Neural cell (in vitro differentiated cells): Measurements from ENCODE around the gene UNC5C. TPM values are rescaled to one million over a fixed set of nuclear protein-coding genes. Genes with fewer than 3 reads are reported as not detected.

Source experiments
- H2AFZ ChIP-seq: fragments of 200-600, 300-800 bp; sonication (generic), shearing (Covaris generic); 2 replicates; pipeline ENCODE4 v1.6.0; 2014; ENCODE audit warnings: low read depth, mild to moderate bottlenecking, antibody characterized with exemption, low read length, moderate library complexity
- H3F3A ChIP-seq: fragments of 200-600 bp; shearing (Covaris generic); 2 replicates; pipeline ENCODE4 v1.6.1; 2016; ENCODE audit warnings: mild to moderate bottlenecking, moderate library complexity, mixed read lengths, antibody characterized with exemption, low read length; ENCODE audit not compliant: insufficient read depth, poor library complexity, severe bottlenecking
- H3K27ac ChIP-seq: fragments of 200-600, 300-800 bp; sonication (generic), shearing (Covaris generic); 2 replicates; pipeline ENCODE4 v1.5.1; 2014; ENCODE audit warnings: mild to moderate bottlenecking, low read length, moderate library complexity
- H3K27me3 ChIP-seq: fragments of 300-800, 200-600 bp; sonication (generic), shearing (Covaris generic); 2 replicates; pipeline ENCODE4 v1.6.0; 2014; ENCODE audit warnings: mild to moderate bottlenecking, low read depth, low read length, moderate library complexity; ENCODE audit not compliant: insufficient read depth
- H3K36me3 ChIP-seq: fragments of 300-800, 200-600 bp; sonication (generic), shearing (Covaris generic); 2 replicates; pipeline ENCODE4 v1.5.1; 2014; ENCODE audit warnings: mild to moderate bottlenecking, antibody characterized with exemption, low read length, moderate library complexity; ENCODE audit not compliant: insufficient read depth
- H3K4me2 ChIP-seq: fragments of 300-800, 200-600 bp; sonication (generic), shearing (Covaris generic); 2 replicates; pipeline ENCODE4 v1.6.0; 2014; ENCODE audit warnings: mild to moderate bottlenecking, low read length
- H3K4me3 ChIP-seq: fragments of 300-800, 200-600 bp; sonication (generic), shearing (Covaris generic); 2 replicates; pipeline ENCODE4 v1.5.1; 2014; ENCODE audit warnings: mild to moderate bottlenecking, low read length, moderate library complexity
- H3K79me2 ChIP-seq: fragments of 200-600 bp; shearing (Covaris generic); replicated peaks from 2 replicates; pipeline ENCODE4 v1.6.0; 2014; ENCODE audit warnings: mild to moderate bottlenecking, low read length, moderate library complexity; ENCODE audit not compliant: insufficient read depth
- H3K9ac ChIP-seq: fragments of 300-800, 200-600 bp; sonication (generic), shearing (Covaris generic); 2 replicates; pipeline ENCODE4 v1.6.1; 2016; ENCODE audit warnings: mild to moderate bottlenecking, low read length, mixed read lengths
- H3K9me2 ChIP-seq: fragments of 200-600 bp; shearing (Covaris generic); 2 replicates; pipeline ENCODE4 v1.6.1; 2016; ENCODE audit warnings: mild to moderate bottlenecking, low read length, mixed read lengths; ENCODE audit not compliant: insufficient read depth
- H3K9me3 ChIP-seq: fragments of 200-600, 300-800 bp; sonication (generic), shearing (Covaris generic); 2 replicates; pipeline ENCODE4 v1.6.1; 2016; ENCODE audit warnings: mild to moderate bottlenecking, mixed run types, low read length, moderate library complexity, mixed read lengths
- H4K20me1 ChIP-seq: fragments of 200-600 bp; shearing (Covaris generic); 2 replicates; pipeline ENCODE4 v1.6.1; 2016; ENCODE audit warnings: mild to moderate bottlenecking, mixed run types; ENCODE audit not compliant: insufficient read depth
- EP300 ChIP-seq: fragments of 450-650 bp; conservative IDR thresholded peaks from 2 replicates; pipeline ENCODE4 v1.6.1; 2014; ENCODE audit warnings: antibody characterized with exemption, mild to moderate bottlenecking, moderate library complexity; ENCODE audit not compliant: poor library complexity, severe bottlenecking
- EZH2 ChIP-seq: fragments of 200-600, 300-800 bp; shearing (Covaris generic), sonication (generic); IDR thresholded peaks from 2 replicates; pipeline ENCODE4 v1.6.1; 2014; ENCODE audit warnings: antibody characterized with exemption, low read length, borderline replicate concordance, mild to moderate bottlenecking; ENCODE audit not compliant: insufficient read depth, poor library complexity, severe bottlenecking
- MXI1 ChIP-seq: fragments of 450-650 bp; conservative IDR thresholded peaks from 2 replicates; pipeline ENCODE4 v1.6.1; 2014; ENCODE audit warnings: antibody characterized with exemption, mild to moderate bottlenecking; ENCODE audit not compliant: poor library complexity, severe bottlenecking
- POLR2AphosphoS5 ChIP-seq: IDR thresholded peaks from 2 replicates; pipeline ENCODE4 v1.6.1; 2012
- RAD21 ChIP-seq: fragments of 450-650 bp; conservative IDR thresholded peaks from 2 replicates; pipeline ENCODE4 v1.6.1; 2014; ENCODE audit warnings: antibody characterized with exemption, mild to moderate bottlenecking, moderate library complexity
- SMC3 ChIP-seq: fragments of 450-650 bp; conservative IDR thresholded peaks from 2 replicates; pipeline ENCODE4 v1.6.1; 2014; ENCODE audit warnings: antibody characterized with exemption, mild to moderate bottlenecking, moderate library complexity; ENCODE audit not compliant: poor library complexity
- TAF1 ChIP-seq: IDR thresholded peaks from 2 replicates; pipeline ENCODE4 v1.6.1; 2012; ENCODE audit warnings: low read depth
- polyA plus RNA-seq: library from polyadenylated mRNA; depleted of rRNA; stranded (reverse); fragments of >200 nt; gene quantifications from 2 replicates; pipeline ENCODE4 v1.2.3, GENCODE V29; 2014
- TF ChIP-seq, protein P1 (sequence below): IDR thresholded peaks from 2 replicates; pipeline ENCODE4 v1.6.1; 2012; ENCODE audit warnings: borderline replicate concordance
- TF ChIP-seq, protein P2 (sequence below): fragments of 450-650 bp; IDR thresholded peaks from 2 replicates; pipeline ENCODE4 v1.5.1; 2014; ENCODE audit warnings: antibody characterized with exemption, mild to moderate bottlenecking, moderate library complexity; ENCODE audit not compliant: poor library complexity, severe bottlenecking

Gene UNC5C
- polyA plus RNA-seq, 1 donor from 2014 or later: 0.56 TPM

DNA sequence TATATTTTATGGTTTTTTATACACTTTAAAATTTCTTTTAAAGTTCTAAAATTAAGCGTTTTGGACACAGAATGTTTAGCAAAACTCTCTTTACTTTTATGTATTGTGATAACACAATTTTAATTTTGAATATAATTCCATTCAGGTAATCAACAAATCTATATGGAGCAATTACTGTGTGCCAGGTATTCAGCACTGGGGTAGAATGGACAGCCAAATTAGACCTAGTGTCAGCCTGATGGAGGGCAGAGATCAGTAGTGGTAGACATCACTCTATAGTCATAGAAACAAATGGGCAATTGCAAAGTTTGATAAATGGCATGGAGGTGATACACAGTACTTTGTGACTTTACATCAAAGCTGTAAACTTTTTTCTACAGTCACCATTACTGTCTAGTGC, 41.8 kb upstream of the UNC5C start:
- TF ChIP-seq EZH2: no peak
- TF ChIP-seq POLR2AphosphoS5: no peak
- TF ChIP-seq RAD21: no peak
- no peaks in the 10 kb centered on the region for H3K9me3 ChIP-seq

DNA sequence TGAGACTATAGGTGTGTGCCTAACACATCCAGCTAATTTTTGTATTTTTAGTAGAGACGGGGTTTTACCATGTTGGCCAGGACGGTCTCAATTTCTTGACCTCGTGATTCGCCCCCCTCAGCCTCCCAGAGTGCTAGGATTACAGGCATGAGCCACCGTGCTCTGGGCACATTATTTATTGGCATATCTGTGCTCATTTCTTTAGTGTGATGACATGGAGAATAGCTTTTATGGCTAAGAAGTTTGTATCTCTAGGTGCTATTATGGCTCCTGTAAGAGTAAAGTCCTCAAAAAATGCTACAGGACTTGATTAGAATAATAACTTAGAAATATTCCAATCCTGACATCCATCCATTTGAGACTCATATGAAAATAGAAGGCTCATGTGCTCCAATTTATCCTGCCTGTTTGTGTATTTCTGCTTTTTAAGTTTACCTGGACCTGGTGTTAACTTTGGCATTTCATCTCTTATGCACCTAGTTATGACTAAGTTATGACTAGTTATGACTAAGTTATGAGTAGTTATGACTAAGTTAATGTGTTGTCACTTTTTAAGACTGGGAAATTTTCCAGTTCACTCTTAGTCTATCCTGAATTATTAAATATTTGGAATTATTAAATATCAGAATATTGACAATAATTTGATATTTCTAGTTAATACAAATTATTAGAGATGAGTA, 36.4 kb upstream of the UNC5C start:
- H3K36me3 ChIP-seq: no peaks in the 10 kb centered on the region
- no peak for TF ChIP-seq MXI1
- no peak for TF ChIP-seq RAD21
- TF ChIP-seq SMC3: no peak
- TF ChIP-seq, protein P1, sequence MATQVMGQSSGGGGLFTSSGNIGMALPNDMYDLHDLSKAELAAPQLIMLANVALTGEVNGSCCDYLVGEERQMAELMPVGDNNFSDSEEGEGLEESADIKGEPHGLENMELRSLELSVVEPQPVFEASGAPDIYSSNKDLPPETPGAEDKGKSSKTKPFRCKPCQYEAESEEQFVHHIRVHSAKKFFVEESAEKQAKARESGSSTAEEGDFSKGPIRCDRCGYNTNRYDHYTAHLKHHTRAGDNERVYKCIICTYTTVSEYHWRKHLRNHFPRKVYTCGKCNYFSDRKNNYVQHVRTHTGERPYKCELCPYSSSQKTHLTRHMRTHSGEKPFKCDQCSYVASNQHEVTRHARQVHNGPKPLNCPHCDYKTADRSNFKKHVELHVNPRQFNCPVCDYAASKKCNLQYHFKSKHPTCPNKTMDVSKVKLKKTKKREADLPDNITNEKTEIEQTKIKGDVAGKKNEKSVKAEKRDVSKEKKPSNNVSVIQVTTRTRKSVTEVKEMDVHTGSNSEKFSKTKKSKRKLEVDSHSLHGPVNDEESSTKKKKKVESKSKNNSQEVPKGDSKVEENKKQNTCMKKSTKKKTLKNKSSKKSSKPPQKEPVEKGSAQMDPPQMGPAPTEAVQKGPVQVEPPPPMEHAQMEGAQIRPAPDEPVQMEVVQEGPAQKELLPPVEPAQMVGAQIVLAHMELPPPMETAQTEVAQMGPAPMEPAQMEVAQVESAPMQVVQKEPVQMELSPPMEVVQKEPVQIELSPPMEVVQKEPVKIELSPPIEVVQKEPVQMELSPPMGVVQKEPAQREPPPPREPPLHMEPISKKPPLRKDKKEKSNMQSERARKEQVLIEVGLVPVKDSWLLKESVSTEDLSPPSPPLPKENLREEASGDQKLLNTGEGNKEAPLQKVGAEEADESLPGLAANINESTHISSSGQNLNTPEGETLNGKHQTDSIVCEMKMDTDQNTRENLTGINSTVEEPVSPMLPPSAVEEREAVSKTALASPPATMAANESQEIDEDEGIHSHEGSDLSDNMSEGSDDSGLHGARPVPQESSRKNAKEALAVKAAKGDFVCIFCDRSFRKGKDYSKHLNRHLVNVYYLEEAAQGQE: no peak
- TF ChIP-seq EZH2: no peak
- TF ChIP-seq, protein P2, sequence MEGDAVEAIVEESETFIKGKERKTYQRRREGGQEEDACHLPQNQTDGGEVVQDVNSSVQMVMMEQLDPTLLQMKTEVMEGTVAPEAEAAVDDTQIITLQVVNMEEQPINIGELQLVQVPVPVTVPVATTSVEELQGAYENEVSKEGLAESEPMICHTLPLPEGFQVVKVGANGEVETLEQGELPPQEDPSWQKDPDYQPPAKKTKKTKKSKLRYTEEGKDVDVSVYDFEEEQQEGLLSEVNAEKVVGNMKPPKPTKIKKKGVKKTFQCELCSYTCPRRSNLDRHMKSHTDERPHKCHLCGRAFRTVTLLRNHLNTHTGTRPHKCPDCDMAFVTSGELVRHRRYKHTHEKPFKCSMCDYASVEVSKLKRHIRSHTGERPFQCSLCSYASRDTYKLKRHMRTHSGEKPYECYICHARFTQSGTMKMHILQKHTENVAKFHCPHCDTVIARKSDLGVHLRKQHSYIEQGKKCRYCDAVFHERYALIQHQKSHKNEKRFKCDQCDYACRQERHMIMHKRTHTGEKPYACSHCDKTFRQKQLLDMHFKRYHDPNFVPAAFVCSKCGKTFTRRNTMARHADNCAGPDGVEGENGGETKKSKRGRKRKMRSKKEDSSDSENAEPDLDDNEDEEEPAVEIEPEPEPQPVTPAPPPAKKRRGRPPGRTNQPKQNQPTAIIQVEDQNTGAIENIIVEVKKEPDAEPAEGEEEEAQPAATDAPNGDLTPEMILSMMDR: no peak
- TF ChIP-seq POLR2AphosphoS5: no peak
- no peak for TF ChIP-seq TAF1
- TF ChIP-seq EP300: no peak
- H2AFZ ChIP-seq: no peak overlapping the region
- H3K27me3 ChIP-seq: no peaks in the 10 kb centered on the region
- H3F3A ChIP-seq: no peaks in the 10 kb centered on the region
- H3K9me3 ChIP-seq: no peaks in the 10 kb centered on the region
- no peaks in the 10 kb centered on the region for H4K20me1 ChIP-seq
- H3K4me3 ChIP-seq: no peak overlapping the region
- no peak overlapping the region for H3K9ac ChIP-seq
- H3K27ac ChIP-seq: no peak overlapping the region
- no peaks in the 10 kb centered on the region for H3K9me2 ChIP-seq
- no peaks in the 10 kb centered on the region for H3K79me2 ChIP-seq
- H3K4me2 ChIP-seq: no peak overlapping the region

More for the DNA sequence above, 41.8 kb upstream of the UNC5C start:
- H3K9me2 ChIP-seq: no peaks in the 10 kb centered on the region
- no peak overlapping the region for H3K27ac ChIP-seq
- H4K20me1 ChIP-seq: no peaks in the 10 kb centered on the region
- no peak overlapping the region for H3K4me3 ChIP-seq
- H3K4me2 ChIP-seq: no peak overlapping the region
- H3K79me2 ChIP-seq: no peaks in the 10 kb centered on the region
- no peaks in the 10 kb centered on the region for H3K27me3 ChIP-seq
- H2AFZ ChIP-seq: no peak overlapping the region
- no peaks in the 10 kb centered on the region for H3F3A ChIP-seq
- H3K9ac ChIP-seq: no peak overlapping the region
- H3K36me3 ChIP-seq: no peaks in the 10 kb centered on the region

DNA sequence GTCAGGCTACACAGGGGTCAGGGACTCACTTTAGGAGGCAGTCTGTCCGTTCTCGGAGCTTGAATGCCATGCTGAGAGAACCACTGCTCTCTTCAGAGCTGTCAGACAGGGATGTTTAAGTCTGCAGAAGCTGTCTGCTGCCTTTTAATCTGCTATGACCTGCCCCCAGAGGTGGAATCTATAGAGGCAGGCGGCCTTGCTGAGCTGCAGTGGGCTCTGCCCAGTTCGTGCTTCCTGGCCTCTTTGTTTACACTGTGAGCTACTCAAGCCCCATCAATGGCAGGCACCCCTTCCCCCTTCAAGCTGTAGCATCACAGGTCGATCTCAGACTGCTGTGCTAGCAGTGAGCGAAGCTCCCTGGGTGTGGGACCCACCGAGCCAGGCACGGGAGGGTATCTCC, 31.5 kb upstream of the UNC5C start:
- Histone ChIP-seq H2AFZ (no peak overlapping the region), H3F3A (no peaks in the 10 kb centered on the region), H4K20me1 (no peaks in the 10 kb centered on the region)

More for the DNA sequence above, 31.5 kb upstream of the UNC5C start:
- no peaks in the 10 kb centered on the region for H3K9me2 ChIP-seq
- H3K36me3 ChIP-seq: no peaks in the 10 kb centered on the region
- H3K79me2 ChIP-seq: no peaks in the 10 kb centered on the region
- no peak overlapping the region for H3K27ac ChIP-seq
- H3K9me3 ChIP-seq: no peaks in the 10 kb centered on the region
- H3K27me3 ChIP-seq: no peaks in the 10 kb centered on the region
- no peak overlapping the region for H3K9ac ChIP-seq
- no peak overlapping the region for H3K4me2 ChIP-seq
- TF ChIP-seq, protein P2: no peak
- TF ChIP-seq EZH2 (no peak), SMC3 (no peak), TAF1 (no peak), EP300 (no peak), RAD21 (no peak), POLR2AphosphoS5 (no peak), MXI1 (no peak)
- TF ChIP-seq, protein P1: no peak
- H3K4me3 ChIP-seq: no peak overlapping the region
